Measurements from ENCODE around the gene SYT15B.
"Not testable (repeated sequence)": the region's sequence is repeated elsewhere in the genome, so short reads cannot be mapped to it uniquely, and the experiment has no call there.

SYT15B gene

DNA sequence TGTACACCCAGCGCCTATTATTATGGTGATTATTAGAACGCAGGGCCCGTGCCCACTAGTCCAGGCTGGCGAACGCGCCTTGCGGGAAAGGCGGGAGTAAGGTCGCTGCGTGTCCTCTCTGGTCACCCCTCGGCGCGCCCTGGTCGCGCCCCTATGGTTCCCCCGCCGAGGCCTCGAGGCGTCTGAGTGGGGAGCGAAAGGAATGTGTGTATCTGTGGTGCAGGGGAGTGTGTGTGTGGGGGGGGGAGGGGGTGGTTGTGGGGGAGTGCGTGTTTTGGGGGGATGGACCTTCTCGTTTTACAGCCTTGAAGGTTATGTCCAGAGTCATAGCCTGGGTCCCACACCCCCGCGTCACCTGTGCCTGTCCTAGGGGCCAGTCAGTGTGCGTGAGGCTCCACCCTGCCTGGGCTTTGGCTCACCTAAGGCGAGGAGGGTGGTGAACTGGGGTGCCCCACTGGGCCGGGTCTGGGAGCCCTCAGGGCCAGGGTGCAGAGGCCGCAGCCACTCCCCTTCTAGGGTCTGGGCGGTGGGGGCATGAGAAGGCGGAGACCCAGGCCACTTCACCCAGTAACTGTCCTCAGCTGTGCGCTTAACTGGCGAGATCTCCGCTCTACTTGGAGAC is at the start of gene SYT15B:
TSS of gene SYT15B (minus strand) at position 39 of the 622 bp plus-strand sequence. CDS start 952 bp downstream, outside the sequence.
- H3K4me3 ChIP-seq (ENCODE audit: low read length), result not testable (repeated sequence)

GRCh38 chr10:47779590-47779989 is 16.2 kb upstream of the SYT15B start:
- not testable (repeated sequence) for DNase-seq (ENCODE audit: low read depth); H3K4me3 ChIP-seq (ENCODE audit: low read length)

More for the DNA sequence above, at the start of gene SYT15B:
- DNase-seq (ENCODE audit: low read depth), result not testable (repeated sequence)

DNA sequence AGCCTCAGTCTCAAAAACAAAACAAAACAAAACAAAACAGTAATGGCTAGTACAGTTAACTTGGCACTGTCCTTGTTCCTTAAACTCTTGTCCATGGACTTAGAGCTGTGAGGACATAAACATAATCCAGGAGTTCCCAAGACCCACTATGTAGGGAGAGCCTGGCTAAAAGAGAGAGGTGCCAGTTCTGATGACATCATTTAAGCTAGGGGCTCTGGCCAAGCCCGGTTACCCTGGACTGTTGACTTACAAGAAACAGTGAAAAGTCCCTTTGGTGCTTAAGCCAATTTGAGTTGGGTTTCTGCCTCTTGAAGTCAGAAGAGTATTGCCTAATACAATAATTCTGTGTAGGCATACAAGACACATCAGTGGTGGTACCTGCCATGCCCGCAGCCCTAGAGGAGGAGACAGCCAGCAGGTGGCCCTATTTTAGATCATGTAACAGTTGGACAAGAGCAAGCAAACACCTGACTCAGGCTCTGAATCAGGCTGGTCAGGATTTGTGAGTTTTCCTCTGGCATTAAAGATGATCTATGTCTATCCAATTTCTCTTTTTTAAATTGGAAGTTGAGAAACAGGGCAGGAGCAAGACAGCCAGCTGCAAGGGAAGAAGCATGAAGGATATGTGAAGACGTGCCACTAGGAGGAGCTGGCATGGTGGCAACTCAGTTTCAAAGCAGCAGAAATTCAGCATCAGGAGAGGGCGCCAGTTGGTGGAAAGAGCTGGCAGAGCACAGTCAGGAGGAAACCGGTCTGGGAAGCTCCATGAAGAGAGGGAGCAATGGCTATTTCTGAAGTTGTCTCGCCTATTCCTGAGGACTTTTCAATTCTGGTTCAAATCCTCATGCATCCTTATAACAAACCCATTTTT is 12.2 kb upstream of the SYT15B start:
- TF ChIP-seq, protein P1, sequence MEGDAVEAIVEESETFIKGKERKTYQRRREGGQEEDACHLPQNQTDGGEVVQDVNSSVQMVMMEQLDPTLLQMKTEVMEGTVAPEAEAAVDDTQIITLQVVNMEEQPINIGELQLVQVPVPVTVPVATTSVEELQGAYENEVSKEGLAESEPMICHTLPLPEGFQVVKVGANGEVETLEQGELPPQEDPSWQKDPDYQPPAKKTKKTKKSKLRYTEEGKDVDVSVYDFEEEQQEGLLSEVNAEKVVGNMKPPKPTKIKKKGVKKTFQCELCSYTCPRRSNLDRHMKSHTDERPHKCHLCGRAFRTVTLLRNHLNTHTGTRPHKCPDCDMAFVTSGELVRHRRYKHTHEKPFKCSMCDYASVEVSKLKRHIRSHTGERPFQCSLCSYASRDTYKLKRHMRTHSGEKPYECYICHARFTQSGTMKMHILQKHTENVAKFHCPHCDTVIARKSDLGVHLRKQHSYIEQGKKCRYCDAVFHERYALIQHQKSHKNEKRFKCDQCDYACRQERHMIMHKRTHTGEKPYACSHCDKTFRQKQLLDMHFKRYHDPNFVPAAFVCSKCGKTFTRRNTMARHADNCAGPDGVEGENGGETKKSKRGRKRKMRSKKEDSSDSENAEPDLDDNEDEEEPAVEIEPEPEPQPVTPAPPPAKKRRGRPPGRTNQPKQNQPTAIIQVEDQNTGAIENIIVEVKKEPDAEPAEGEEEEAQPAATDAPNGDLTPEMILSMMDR (IDR thresholded peaks at IDR 0.05; ENCODE audit: insufficient read depth, low read depth, low read length, missing control alignments), result peak; percentile 73
- H3K4me3 ChIP-seq (ENCODE audit: low read length), result not testable (repeated sequence)
- peak; percentile 85 for DNase-seq (ENCODE audit: low read depth)

- not testable (repeated sequence) for H3K4me3 ChIP-seq (ENCODE audit: low read length); DNase-seq (ENCODE audit: low read depth)
Measured at GRCh38 chr10:47770745-47771144, 7.4 kb upstream of the SYT15B start.

DNA sequence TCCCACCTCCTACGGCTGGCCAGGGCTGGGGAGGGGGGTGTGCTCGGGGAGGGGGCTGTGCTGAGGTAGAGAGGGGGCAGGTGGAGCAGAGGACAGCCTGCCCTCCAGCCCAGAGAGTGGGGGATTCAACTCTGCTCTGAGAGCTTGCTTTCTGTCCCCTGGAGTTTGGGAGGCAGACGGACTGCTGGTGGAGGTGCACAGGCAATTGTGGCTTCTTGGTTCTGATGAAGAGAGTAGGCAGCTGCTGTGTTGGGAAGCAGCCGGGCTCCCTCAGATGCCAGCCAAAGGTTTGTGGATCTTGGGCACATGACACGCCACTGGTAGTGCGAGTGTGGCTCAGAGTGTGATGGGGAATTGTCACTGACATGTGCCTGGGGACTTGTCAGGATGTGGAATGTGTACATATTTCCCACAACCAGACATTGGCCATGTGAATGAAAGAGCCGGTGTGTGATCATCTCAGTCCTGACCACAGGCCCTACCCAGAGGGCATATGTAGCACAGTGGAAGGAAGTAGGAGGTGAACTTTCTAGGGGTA is 5.3 kb upstream of the SYT15B start:
- H3K4me3 ChIP-seq (ENCODE audit: low read length); DNase-seq (ENCODE audit: low read depth): not testable (repeated sequence)

GRCh38 chr10:47768085-47768484 is 4.7 kb upstream of the SYT15B start:
- DNase-seq (ENCODE audit: low read depth), result peak; percentile 27
- not testable (repeated sequence) for H3K4me3 ChIP-seq (ENCODE audit: low read length)

DNA sequence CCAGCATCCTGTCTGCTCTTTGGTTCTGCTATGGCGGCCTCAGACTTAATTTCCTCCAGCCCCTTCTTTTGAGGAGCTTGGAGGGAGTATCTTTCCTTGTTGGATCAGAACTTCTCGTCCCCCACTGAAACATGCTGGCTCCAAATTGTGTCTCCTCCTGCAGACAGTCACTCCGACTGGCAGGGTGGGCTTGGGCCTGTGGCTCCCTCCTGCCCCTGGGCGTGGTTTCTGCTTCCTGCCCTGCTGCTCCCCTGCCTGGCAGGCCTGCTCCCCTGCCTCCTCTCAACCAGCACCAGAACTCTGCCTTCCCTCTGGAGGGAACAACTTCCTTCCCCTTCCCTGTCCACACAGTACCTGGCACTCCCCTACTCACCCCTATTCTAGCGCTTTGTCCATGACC is 3.8 kb upstream of the SYT15B start:
- DNase-seq (ENCODE audit: low read depth); H3K4me3 ChIP-seq (ENCODE audit: low read length): not testable (repeated sequence)

GRCh38 chr10:47765232-47765631 is 1.8 kb upstream of the SYT15B start:
- H3K4me3 ChIP-seq (ENCODE audit: low read length); DNase-seq (ENCODE audit: low read depth): not testable (repeated sequence)

DNA sequence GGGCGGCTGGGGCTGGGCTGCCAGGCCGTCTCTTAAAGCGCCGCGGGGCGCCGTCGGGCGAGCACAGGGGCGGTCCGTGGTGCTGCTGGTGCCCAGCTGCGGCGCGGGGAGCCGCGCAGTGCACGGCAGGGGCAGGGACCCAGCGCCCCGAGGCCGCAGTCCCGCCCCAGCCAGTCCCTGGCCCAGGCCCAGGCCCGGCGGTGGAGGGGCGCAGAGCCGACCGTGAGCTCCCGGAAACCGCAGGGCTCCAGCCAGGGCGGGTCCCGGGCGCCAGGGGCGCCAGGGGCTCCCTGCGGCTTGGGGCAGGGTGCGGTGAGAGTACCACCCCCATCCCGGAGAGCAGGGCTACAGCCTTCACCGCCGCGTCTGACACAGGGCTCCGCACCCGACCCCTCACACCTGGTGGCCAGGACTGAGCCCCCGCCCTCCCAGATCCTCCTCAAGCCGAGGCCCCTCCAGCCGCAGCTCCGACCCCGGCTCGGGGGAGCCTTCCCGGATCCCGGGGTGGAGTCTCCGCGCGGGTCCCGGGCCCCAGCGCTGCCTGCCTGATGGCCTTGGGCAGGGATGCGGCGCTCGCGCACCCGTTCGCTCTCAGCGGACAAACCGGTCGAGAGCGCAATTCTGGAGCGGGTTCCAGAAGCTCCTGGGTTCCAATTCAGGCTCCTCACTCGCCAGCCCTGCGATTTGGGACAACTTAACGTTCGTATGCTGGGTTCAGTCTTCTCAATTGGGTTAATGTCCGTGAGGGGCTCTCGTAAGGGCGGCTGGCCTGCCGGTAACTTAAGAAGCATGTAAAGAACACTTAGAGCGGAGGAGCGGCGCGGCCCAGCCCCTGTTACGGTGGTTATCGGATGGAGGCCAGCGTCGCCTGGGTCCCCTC is 478 bp downstream of the SYT15B start:
- not testable (repeated sequence) for H3K4me3 ChIP-seq (ENCODE audit: low read length); DNase-seq (ENCODE audit: low read depth)

DNA sequence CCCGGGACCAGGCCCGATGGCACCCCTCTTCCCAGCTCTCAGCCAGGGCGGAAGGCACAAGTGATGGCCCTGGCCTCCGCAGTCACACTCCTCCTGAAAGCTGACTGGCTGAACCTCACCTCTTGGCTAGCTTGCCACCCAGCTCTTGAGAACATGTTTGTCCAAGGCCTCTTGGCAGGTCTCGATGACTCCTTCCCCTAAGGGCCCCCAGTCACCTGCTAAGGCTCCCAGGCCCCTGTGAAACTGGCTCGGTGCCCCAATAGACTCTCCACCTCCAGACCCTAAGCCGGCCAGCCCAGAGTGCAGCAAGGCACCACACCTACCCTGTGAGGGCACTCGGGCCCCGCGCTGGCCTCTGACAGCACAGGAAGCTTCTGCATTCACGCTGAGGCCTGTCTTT is 4.5 kb downstream of the SYT15B start:
- DNase-seq (ENCODE audit: low read depth); H3K4me3 ChIP-seq (ENCODE audit: low read length): not testable (repeated sequence)

GRCh38 chr10:47756169-47756568 is 7.2 kb downstream of the SYT15B start:
- DNase-seq (ENCODE audit: low read depth); H3K4me3 ChIP-seq (ENCODE audit: low read length): not testable (repeated sequence)

DNA sequence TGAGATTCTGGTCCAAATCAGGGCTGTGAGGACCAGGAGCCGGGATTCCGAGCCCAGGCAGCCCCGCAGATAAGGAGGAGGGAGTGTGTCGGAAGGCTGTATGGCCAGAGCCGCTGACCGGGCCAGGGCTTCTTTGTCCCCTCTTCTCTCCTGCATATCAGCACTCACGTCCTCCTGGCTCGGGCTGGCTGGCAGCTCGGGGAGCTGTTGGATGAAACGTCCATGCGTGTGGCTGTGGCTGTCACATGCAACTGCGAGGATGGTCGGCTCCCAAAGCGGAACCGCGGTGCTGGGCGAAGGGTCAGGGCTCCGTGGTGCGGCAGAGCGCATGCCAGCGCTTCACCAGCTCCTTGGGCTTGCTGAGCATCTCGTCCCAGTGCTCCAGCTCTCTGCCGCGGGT is 9.5 kb downstream of the SYT15B start:
- not testable (repeated sequence) for H3K4me3 ChIP-seq (ENCODE audit: low read length); DNase-seq (ENCODE audit: low read depth)

GRCh38 chr10:47753176-47753575 is 10.2 kb downstream of the SYT15B start:
- not testable (repeated sequence) for DNase-seq (ENCODE audit: low read depth); H3K4me3 ChIP-seq (ENCODE audit: low read length)

GRCh38 chr10:47751821-47752220 is 11.6 kb downstream of the SYT15B start:
- H3K4me3 ChIP-seq (ENCODE audit: low read length); DNase-seq (ENCODE audit: low read depth): not testable (repeated sequence)

DNA sequence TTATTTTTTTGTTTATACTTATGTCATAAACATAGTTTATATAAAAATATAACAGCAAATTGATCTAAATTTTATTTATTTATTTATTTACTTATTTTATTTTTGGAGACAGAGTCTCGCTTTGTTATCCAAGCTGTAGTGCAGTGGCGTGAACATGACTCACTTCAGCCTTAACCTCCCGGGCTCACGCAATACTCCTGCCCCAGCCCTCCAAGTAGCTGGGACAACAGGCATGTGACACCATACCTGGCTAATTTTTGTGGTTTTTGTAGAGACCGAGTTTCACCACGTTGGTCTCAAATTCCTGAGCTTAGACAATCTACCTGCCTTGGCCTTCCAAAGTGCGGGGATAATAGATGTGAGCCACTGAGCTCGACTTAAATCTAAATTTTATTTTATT is 13.0 kb downstream of the SYT15B start:
- not testable (repeated sequence) for DNase-seq (ENCODE audit: low read depth); H3K4me3 ChIP-seq (ENCODE audit: low read length)

- DNase-seq (ENCODE audit: low read depth); H3K4me3 ChIP-seq (ENCODE audit: low read length): not testable (repeated sequence)
Measured at GRCh38 chr10:47746780-47747376, 16.5 kb downstream of the SYT15B start.

GRCh38 chr10:47744881-47745280 is 18.5 kb downstream of the SYT15B start:
- DNase-seq (ENCODE audit: low read depth); H3K4me3 ChIP-seq (ENCODE audit: low read length): not testable (repeated sequence)

Data from epithelial cell of esophagus (primary cell).